GM12878 (cell line): ENCODE results near the gene ELAVL2. TPM values are rescaled to one million over a fixed set of nuclear protein-coding genes. Genes with fewer than 3 reads are reported as not detected.

Experiments
- ATAC-seq: fragments of 200-7000 bp; cut with Tn5 transposase; 3 replicates; pipeline ENCODE4 v1.9.1; 2020; ENCODE audit warnings: mild to moderate bottlenecking, moderate library complexity
- BruUV-seq: library from RNA; stranded (reverse); fragments of 400-500 nt; replicated peaks from 2 replicates; lab custom pipeline; 2021; lab: Mats Ljungman, UMichigan
- CTCF ChIA-PET: fragments of 300-600 bp; sonication (Branson Sonifier 250); formaldehyde crosslinking; extraction: SDS; loops from one replicate; lab custom pipeline; 2021; ENCODE audit warnings: inconsistent platforms; lab: Yijun Ruan, JAX
- POLR2A ChIA-PET: fragments of 350-600 bp; formaldehyde crosslinking; extraction: SDS; loops from one replicate; lab custom pipeline; 2021; ENCODE audit warnings: inconsistent platforms; lab: Charles Lee
- RAD21 ChIA-PET: fragments of 300-600 bp; sonication (Branson Sonifier 250); formaldehyde crosslinking; loops from one replicate; lab custom pipeline; 2023; ENCODE audit warnings: antibody characterized with exemption; ENCODE audit not compliant: unreplicated experiment; lab: Charles Lee
- SMC1A ChIA-PET: fragments of 300-600 bp; sonication (Branson Sonifier 250); formaldehyde crosslinking; loops from one replicate; lab custom pipeline; 2023; ENCODE audit not compliant: unreplicated experiment, uncharacterized antibody; lab: Charles Lee
- DNase-seq: peaks from one replicate; pipeline ENCODE4 v3.0.0-alpha.2; 2011; ENCODE audit warnings: low read depth, low spot score
- FAIRE-seq: peaks from 3 replicates; lab custom pipeline; 2011; peaks lifted over from hg19 to GRCh38; lab: Jason Lieb, UNC
- H2AFZ ChIP-seq: 2 replicates; pipeline ENCODE4 v1.6.0; 2011; ENCODE audit warnings: low read depth, low read length, control low read depth; ENCODE audit not compliant: control insufficient read depth
- H3K27ac ChIP-seq: 2 replicates; pipeline ENCODE4 v1.5.1; 2011; ENCODE audit warnings: control low read depth; ENCODE audit not compliant: control insufficient read depth, insufficient read depth
- H3K27me3 ChIP-seq, 2 experiments: replicated peaks in 1 of 2; 2 replicates each; pipeline versions ENCODE4 v1.6.0 to v1.6.1; 2011; ENCODE audit warnings: low read length in 1 of 2; ENCODE audit not compliant: control insufficient read depth in 2 of 2, insufficient read depth in 2 of 2
- H3K36me3 ChIP-seq, 2 experiments: 2 replicates each; pipeline ENCODE4 v1.5.1; 2011; ENCODE audit warnings: low read length in 1 of 2; ENCODE audit not compliant: control insufficient read depth in 2 of 2, insufficient read depth in 2 of 2
- H3K4me1 ChIP-seq: 2 replicates; pipeline ENCODE4 v1.6.1; 2011; ENCODE audit warnings: mild to moderate bottlenecking, low read length, moderate library complexity, mixed read lengths; ENCODE audit not compliant: control insufficient read depth, insufficient read depth
- H3K4me2 ChIP-seq: 2 replicates; pipeline ENCODE4 v1.6.0; 2011; ENCODE audit warnings: control low read depth; ENCODE audit not compliant: control insufficient read depth, insufficient read depth
- H3K4me3 ChIP-seq: fragments of 200-600 bp; sonication (generic); 2 replicates; pipeline ENCODE4 v1.5.1; 2016
- H3K79me2 ChIP-seq: 2 replicates; pipeline ENCODE4 v1.6.0; 2011; ENCODE audit warnings: low read length; ENCODE audit not compliant: control insufficient read depth, insufficient read depth
- H3K9ac ChIP-seq: 2 replicates; pipeline ENCODE4 v1.8.0; 2011; ENCODE audit warnings: low read length, control low read depth, mixed read lengths; ENCODE audit not compliant: control insufficient read depth, insufficient read depth
- H3K9me3 ChIP-seq: replicated peaks from 3 replicates; pipeline ENCODE4 v1.5.1; 2011; ENCODE audit warnings: mild to moderate bottlenecking, low read length; ENCODE audit not compliant: control insufficient read depth, insufficient read depth
- H4K20me1 ChIP-seq: 2 replicates; pipeline ENCODE4 v1.6.0; 2011; ENCODE audit not compliant: control insufficient read depth, insufficient read depth
- CHD1 ChIP-seq: IDR thresholded peaks from 2 replicates; pipeline ENCODE4 v1.6.1; 2012; ENCODE audit warnings: low read depth, low read length, improper control_type of control experiment
- GABPA ChIP-seq: IDR thresholded peaks from 2 replicates; pipeline ENCODE4 v1.6.1; 2014; ENCODE audit warnings: antibody characterized with exemption, low read depth, mild to moderate bottlenecking, inconsistent platforms
- HDGF ChIP-seq: fragments of 450-650 bp; IDR thresholded peaks from 2 replicates; pipeline ENCODE4 v1.6.1; 2016; ENCODE audit warnings: antibody characterized with exemption
- IKZF2 ChIP-seq, 2 experiments: fragments of 450-650 bp; IDR thresholded peaks; 2 replicates each; pipeline ENCODE4 v1.6.1; 2017; ENCODE audit warnings: mild to moderate bottlenecking in 2 of 2, moderate library complexity in 2 of 2
- NFIC ChIP-seq: IDR thresholded peaks from 2 replicates; pipeline ENCODE4 v1.6.1; 2012; ENCODE audit warnings: low read depth, mild to moderate bottlenecking, inconsistent platforms, low read length, moderate library complexity
- NR2F1 ChIP-seq: fragments of 450-650 bp; conservative IDR thresholded peaks from 2 replicates; pipeline ENCODE4 v1.6.1; 2017; ENCODE audit warnings: mild to moderate bottlenecking
- PML ChIP-seq: IDR thresholded peaks from 2 replicates; pipeline ENCODE4 v1.6.1; 2012; ENCODE audit warnings: low read length, inconsistent platforms
- SMC3 ChIP-seq: IDR thresholded peaks from 2 replicates; pipeline ENCODE4 v1.6.1; 2011; ENCODE audit warnings: low read length, improper control_type of control experiment, borderline replicate concordance
- SP1 ChIP-seq: IDR thresholded peaks from one replicate; pipeline ENCODE4 v1.6.1; 2011; ENCODE audit warnings: low read depth, low read length
- TCF12 ChIP-seq: IDR thresholded peaks from 2 replicates; pipeline ENCODE4 v1.6.1; 2011; ENCODE audit warnings: low read depth, mild to moderate bottlenecking, low read length
- WGBS: methylation state at CpG from one replicate; pipeline ENCODE4 v1.1.6; 2016; ENCODE audit warnings: low lambda C conversion rate; ENCODE audit not compliant: insufficient replicate concordance, insufficient coverage; ENCODE audit errors: missing lambda C conversion rate; 5-methylcytosine and 5-hydroxymethylcytosine counted together
- in situ Hi-C: fragments of 300-500 bp; cut with MboI; formaldehyde crosslinking; loops from 9 replicates; pipeline ENCODE4 v1.14.3; 2018; ENCODE audit warnings: mixed read lengths
- intact Hi-C: fragments of 100-400 bp; cut with micrococcal nuclease; formaldehyde crosslinking; loops from one replicate; pipeline ENCODE4 v1.14.2; 2022; ENCODE audit not compliant: unreplicated experiment
- polyA plus RNA-seq, 11 experiments: library from polyadenylated mRNA; depleted of rRNA in 4 of 11; unstranded in 6 of 11; stranded (reverse) in 5 of 11; fragments of >200 nt; fragmentation: Nextera tagmentation in 4 of 11; fragmentation: Illumina TruSeq in 1 of 11; extraction: Ambion mirVana in 4 of 11; extraction: Trizol in 1 of 11; gene quantifications; 1 replicate in 1 of 11; 2 replicates in 10 of 11; pipeline versions ENCODE4 v1.2.1 to v1.2.3, GENCODE V29; 2011 to 2016; ENCODE audit warnings: inconsistent platforms in 2 of 11, missing spikeins in 2 of 11, low read depth in 1 of 11
- total RNA-seq, 4 experiments: library from RNA; depleted of rRNA in 3 of 4; stranded (reverse); fragments of >200 nt in 3 of 4; fragmentation: Illumina TruSeq in 1 of 4; extraction: Trizol in 1 of 4; gene quantifications; 2 replicates each; pipeline versions ENCODE4 v1.2.1 to v1.2.3, GENCODE V29; 2013 to 2021
- TF ChIP-seq, protein P1 (sequence below): fragments of 450-650 bp; IDR thresholded peaks from 2 replicates; pipeline ENCODE4 v1.6.1; 2016; ENCODE audit warnings: mild to moderate bottlenecking, moderate library complexity, borderline replicate concordance

Gene ELAVL2
- total and polyA plus RNA-seq, 10 of the 15 experiments (the other 5 are each of a cell fraction or from before 2014, with no cell fraction given), result 0.24 to 2.6 (median 0.76) TPM

DNA sequence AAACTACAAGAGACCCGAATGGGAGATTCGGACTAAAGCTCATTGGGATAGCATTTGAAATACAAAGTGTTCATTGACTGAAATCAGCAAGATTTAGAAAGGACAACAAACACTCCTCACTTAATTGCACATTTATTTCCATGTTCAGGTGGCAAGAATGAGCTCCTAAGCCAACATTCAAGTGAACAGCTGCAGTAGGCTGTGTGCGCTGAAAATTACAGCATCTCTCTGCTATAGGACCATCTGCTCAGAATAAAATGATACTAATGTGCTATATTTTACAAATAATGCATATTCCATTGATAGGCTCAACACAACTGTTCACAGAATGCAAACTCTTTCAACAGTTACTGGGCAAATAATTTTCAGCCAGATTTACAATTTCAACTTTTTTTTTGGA, 61.8 kb downstream of the ELAVL2 start (continued):
- TF ChIP-seq, protein P1, sequence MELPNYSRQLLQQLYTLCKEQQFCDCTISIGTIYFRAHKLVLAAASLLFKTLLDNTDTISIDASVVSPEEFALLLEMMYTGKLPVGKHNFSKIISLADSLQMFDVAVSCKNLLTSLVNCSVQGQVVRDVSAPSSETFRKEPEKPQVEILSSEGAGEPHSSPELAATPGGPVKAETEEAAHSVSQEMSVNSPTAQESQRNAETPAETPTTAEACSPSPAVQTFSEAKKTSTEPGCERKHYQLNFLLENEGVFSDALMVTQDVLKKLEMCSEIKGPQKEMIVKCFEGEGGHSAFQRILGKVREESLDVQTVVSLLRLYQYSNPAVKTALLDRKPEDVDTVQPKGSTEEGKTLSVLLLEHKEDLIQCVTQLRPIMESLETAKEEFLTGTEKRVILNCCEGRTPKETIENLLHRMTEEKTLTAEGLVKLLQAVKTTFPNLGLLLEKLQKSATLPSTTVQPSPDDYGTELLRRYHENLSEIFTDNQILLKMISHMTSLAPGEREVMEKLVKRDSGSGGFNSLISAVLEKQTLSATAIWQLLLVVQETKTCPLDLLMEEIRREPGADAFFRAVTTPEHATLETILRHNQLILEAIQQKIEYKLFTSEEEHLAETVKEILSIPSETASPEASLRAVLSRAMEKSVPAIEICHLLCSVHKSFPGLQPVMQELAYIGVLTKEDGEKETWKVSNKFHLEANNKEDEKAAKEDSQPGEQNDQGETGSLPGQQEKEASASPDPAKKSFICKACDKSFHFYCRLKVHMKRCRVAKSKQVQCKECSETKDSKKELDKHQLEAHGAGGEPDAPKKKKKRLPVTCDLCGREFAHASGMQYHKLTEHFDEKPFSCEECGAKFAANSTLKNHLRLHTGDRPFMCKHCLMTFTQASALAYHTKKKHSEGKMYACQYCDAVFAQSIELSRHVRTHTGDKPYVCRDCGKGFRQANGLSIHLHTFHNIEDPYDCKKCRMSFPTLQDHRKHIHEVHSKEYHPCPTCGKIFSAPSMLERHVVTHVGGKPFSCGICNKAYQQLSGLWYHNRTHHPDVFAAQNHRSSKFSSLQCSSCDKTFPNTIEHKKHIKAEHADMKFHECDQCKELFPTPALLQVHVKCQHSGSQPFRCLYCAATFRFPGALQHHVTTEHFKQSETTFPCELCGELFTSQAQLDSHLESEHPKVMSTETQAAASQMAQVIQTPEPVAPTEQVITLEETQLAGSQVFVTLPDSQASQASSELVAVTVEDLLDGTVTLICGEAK, result no peak
- TF ChIP-seq TCF12 (no peak), SP1 (no peak), CHD1 (no peak), HDGF (no peak), PML (no peak)

DNA sequence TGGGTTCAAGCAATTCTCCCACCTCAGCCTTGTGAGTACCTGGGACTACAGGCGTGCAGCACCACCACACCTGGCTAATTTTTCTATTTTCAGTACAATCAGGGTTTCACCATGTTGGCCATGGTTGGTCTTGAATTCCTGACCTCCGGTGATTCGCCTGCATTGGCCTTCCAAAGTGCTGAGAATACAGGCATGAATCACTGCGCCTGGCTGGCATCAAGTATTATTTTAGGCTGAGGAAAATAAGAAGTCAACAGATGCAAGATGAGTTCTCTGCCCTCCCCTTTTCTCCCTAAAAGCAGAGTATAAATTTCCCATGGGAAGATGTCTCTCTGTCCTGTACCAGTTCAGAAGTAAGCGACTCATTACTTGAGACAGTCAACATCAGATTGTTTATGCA, 71.5 kb downstream of the ELAVL2 start:
- ChIA-PET SMC1A (interaction anchor here (1.1 to 1.4 kb wide), 3 partner anchors 9 to 70 kb away, joined by 4 to 5 read pairs (median 4); no protein-coding TSS in a partner anchor), CTCF (no interaction called here), POLR2A (no interaction called here), RAD21 (no interaction called here)
- Histone ChIP-seq H3K27me3 (no peaks in the 10 kb centered on the region), H3K27ac (no peak overlapping the region), H3K9me3 (no peaks in the 10 kb centered on the region), H3K4me1 (no peaks in the 10 kb centered on the region), H3K4me3 (no peak overlapping the region), H4K20me1 (no peaks in the 10 kb centered on the region), H3K4me2 (no peak overlapping the region), H3K9ac (no peak overlapping the region), H3K36me3 (no peaks in the 10 kb centered on the region), H3K79me2 (no peaks in the 10 kb centered on the region), H2AFZ (no peak overlapping the region)
- FAIRE-seq (no peak), ATAC-seq (no peak), DNase-seq (no peak)
- in situ Hi-C loops, result no loop called here
- intact Hi-C loops, result no loop called here
- WGBS, result 13% methylated on average over 5 of the region's 5 CpGs
- no TSS peak for BruUV-seq
- no peak for TF ChIP-seq IKZF2 (IDR thresholded peaks at IDR 0.05)
- no peak for TF ChIP-seq NFIC
- TF ChIP-seq NR2F1, result no peak
- no peak for TF ChIP-seq GABPA
- TF ChIP-seq SMC3, result no peak
